ENCODE measurements around the gene CHST15.

GRCh38 chr10:124005091-124005490 is 88.3 kb downstream of the CHST15 start:
- no peak for TF ChIP-seq REST (IDR thresholded peaks at IDR 0.05; ENCODE audit: borderline replicate concordance)
- no peak for TF ChIP-seq EZH2 (IDR thresholded peaks at IDR 0.05; ENCODE audit: borderline replicate concordance, insufficient read depth, low read length, poor library complexity, severe bottlenecking)
- TF ChIP-seq TAF1 (IDR thresholded peaks at IDR 0.05; ENCODE audit: low read depth), result no peak
- TF ChIP-seq CTCF (IDR thresholded peaks at IDR 0.05; ENCODE audit: poor library complexity, severe bottlenecking), result no peak
- no peak for TF ChIP-seq POLR2AphosphoS5 (IDR thresholded peaks at IDR 0.05)
- no peak for TF ChIP-seq SMC3 (conservative IDR thresholded peaks at IDR 0.05; ENCODE audit: poor library complexity)
- no peak for TF ChIP-seq EP300 (conservative IDR thresholded peaks at IDR 0.05; ENCODE audit: poor library complexity, severe bottlenecking)
- no peak for TF ChIP-seq RAD21 (conservative IDR thresholded peaks at IDR 0.05)
